GM23338 (cell line): ENCODE results near the gene GRK5.

Source experiments
- CREB1 ChIP-seq: fragments of 250-450 bp; sonication (Bioruptor Pico); IDR thresholded peaks from 2 replicates; pipeline ENCODE4 v1.5.0; 2020; ENCODE audit warnings: low read depth, mild to moderate bottlenecking, moderate library complexity
- EZH2 ChIP-seq: fragments of 200-600 bp; sonication (generic); IDR thresholded peaks from one replicate; pipeline ENCODE4 v1.8.0; 2017; ENCODE audit warnings: antibody characterized with exemption, mild to moderate bottlenecking, low read depth; ENCODE audit not compliant: unreplicated experiment
- EZH2phosphoT487 ChIP-seq: fragments of 200-600 bp; sonication (generic); IDR thresholded peaks from one replicate; pipeline ENCODE4 v1.8.1; 2018; ENCODE audit warnings: antibody characterized with exemption; ENCODE audit not compliant: unreplicated experiment
- JUNB ChIP-seq: IDR thresholded peaks from one replicate; pipeline ENCODE4 v1.6.1; 2016; ENCODE audit warnings: antibody characterized with exemption; ENCODE audit not compliant: unreplicated experiment
- NANOG ChIP-seq: IDR thresholded peaks from 2 replicates; pipeline ENCODE4 v1.6.1; 2016; ENCODE audit warnings: antibody characterized with exemption, borderline replicate concordance
- POLR2AphosphoS5 ChIP-seq: IDR thresholded peaks from 2 replicates; pipeline ENCODE4 v1.6.1; 2016; ENCODE audit warnings: antibody characterized with exemption, low read depth
- STAT1 ChIP-seq: IDR thresholded peaks from one replicate; pipeline ENCODE4 v1.6.1; 2016; ENCODE audit warnings: antibody characterized with exemption; ENCODE audit not compliant: unreplicated experiment
- ZNF114 ChIP-seq: fragments of 250-450 bp; sonication (Bioruptor Pico); IDR thresholded peaks from 2 replicates; pipeline ENCODE4 v1.5.0; 2020; ENCODE audit warnings: mild to moderate bottlenecking, moderate library complexity
- ZNF331 ChIP-seq: fragments of 250-450 bp; sonication (Bioruptor Pico); IDR thresholded peaks from 2 replicates; pipeline ENCODE4 v1.5.0; 2020; ENCODE audit warnings: low read depth, mild to moderate bottlenecking, moderate library complexity
- TF ChIP-seq, protein P1 (sequence below), 2 experiments: fragments of 200-600 bp in 1 of 2; sonication (generic) in 1 of 2; conservative IDR thresholded peaks; 2 replicates each; pipeline versions ENCODE4 v1.5.1 to v1.6.1; 2016 to 2017; ENCODE audit warnings: antibody characterized with exemption in 2 of 2, low read depth in 2 of 2, mild to moderate bottlenecking in 2 of 2, moderate library complexity in 1 of 2
- TF ChIP-seq, protein P2 (sequence below): fragments of 250-450 bp; sonication (Bioruptor Pico); IDR thresholded peaks from 2 replicates; pipeline ENCODE4 v1.5.0; 2020; ENCODE audit warnings: mild to moderate bottlenecking, moderate library complexity
- TF ChIP-seq, protein P3 (sequence below): IDR thresholded peaks from one replicate; pipeline ENCODE4 v1.6.1; 2018; ENCODE audit warnings: antibody characterized with exemption; ENCODE audit not compliant: unreplicated experiment
- TF ChIP-seq, protein P4 (sequence below): IDR thresholded peaks from 2 replicates; pipeline ENCODE4 v1.6.1; 2016; ENCODE audit warnings: antibody characterized with exemption

DNA sequence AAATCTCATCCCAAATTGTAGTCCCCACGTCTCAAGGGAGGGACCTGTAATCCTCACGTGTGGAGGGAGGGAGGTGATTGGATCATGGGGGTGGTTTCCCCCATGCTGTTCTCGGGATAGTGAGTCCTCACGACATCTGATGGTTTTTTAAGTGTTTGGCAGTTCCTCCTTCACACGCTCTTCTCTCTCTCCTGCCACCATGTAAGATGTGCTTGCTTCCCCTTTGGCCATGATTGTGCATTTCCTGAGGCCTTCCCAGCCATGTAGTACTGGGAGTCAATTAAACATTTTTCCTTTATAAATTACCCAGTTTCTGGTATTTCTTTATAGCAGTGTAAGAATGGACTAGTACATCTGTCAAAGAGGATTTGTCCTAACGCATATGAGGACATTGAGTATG, 275.6 kb downstream of the GRK5 start:
- TF ChIP-seq, protein P1, sequence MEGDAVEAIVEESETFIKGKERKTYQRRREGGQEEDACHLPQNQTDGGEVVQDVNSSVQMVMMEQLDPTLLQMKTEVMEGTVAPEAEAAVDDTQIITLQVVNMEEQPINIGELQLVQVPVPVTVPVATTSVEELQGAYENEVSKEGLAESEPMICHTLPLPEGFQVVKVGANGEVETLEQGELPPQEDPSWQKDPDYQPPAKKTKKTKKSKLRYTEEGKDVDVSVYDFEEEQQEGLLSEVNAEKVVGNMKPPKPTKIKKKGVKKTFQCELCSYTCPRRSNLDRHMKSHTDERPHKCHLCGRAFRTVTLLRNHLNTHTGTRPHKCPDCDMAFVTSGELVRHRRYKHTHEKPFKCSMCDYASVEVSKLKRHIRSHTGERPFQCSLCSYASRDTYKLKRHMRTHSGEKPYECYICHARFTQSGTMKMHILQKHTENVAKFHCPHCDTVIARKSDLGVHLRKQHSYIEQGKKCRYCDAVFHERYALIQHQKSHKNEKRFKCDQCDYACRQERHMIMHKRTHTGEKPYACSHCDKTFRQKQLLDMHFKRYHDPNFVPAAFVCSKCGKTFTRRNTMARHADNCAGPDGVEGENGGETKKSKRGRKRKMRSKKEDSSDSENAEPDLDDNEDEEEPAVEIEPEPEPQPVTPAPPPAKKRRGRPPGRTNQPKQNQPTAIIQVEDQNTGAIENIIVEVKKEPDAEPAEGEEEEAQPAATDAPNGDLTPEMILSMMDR (conservative IDR thresholded peaks at IDR 0.05; ENCODE audit: low read depth in 2 of 2): no peak
- TF ChIP-seq, protein P2, sequence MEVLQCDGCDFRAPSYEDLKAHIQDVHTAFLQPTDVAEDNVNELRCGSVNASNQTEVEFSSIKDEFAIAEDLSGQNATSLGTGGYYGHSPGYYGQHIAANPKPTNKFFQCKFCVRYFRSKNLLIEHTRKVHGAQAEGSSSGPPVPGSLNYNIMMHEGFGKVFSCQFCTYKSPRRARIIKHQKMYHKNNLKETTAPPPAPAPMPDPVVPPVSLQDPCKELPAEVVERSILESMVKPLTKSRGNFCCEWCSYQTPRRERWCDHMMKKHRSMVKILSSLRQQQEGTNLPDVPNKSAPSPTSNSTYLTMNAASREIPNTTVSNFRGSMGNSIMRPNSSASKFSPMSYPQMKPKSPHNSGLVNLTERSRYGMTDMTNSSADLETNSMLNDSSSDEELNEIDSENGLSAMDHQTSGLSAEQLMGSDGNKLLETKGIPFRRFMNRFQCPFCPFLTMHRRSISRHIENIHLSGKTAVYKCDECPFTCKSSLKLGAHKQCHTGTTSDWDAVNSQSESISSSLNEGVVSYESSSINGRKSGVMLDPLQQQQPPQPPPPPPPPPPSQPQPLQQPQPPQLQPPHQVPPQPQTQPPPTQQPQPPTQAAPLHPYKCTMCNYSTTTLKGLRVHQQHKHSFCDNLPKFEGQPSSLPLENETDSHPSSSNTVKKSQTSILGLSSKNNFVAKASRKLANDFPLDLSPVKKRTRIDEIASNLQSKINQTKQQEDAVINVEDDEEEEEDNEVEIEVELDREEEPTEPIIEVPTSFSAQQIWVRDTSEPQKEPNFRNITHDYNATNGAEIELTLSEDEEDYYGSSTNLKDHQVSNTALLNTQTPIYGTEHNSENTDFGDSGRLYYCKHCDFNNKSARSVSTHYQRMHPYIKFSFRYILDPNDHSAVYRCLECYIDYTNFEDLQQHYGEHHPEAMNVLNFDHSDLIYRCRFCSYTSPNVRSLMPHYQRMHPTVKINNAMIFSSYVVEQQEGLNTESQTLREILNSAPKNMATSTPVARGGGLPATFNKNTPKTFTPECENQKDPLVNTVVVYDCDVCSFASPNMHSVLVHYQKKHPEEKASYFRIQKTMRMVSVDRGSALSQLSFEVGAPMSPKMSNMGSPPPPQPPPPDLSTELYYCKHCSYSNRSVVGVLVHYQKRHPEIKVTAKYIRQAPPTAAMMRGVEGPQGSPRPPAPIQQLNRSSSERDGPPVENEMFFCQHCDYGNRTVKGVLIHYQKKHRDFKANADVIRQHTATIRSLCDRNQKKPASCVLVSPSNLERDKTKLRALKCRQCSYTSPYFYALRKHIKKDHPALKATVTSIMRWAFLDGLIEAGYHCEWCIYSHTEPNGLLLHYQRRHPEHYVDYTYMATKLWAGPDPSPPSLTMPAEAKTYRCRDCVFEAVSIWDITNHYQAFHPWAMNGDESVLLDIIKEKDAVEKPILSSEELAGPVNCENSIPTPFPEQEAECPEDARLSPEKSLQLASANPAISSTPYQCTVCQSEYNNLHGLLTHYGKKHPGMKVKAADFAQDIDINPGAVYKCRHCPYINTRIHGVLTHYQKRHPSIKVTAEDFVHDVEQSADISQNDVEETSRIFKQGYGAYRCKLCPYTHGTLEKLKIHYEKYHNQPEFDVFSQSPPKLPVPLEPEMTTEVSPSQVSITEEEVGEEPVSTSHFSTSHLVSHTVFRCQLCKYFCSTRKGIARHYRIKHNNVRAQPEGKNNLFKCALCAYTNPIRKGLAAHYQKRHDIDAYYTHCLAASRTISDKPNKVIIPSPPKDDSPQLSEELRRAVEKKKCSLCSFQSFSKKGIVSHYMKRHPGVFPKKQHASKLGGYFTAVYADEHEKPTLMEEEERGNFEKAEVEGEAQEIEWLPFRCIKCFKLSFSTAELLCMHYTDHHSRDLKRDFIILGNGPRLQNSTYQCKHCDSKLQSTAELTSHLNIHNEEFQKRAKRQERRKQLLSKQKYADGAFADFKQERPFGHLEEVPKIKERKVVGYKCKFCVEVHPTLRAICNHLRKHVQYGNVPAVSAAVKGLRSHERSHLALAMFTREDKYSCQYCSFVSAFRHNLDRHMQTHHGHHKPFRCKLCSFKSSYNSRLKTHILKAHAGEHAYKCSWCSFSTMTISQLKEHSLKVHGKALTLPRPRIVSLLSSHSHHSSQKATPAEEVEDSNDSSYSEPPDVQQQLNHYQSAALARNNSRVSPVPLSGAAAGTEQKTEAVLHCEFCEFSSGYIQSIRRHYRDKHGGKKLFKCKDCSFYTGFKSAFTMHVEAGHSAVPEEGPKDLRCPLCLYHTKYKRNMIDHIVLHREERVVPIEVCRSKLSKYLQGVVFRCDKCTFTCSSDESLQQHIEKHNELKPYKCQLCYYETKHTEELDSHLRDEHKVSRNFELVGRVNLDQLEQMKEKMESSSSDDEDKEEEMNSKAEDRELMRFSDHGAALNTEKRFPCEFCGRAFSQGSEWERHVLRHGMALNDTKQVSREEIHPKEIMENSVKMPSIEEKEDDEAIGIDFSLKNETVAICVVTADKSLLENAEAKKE (CRISPR knock-in tag): no peak
- TF ChIP-seq EZH2 (no peak), CREB1 (CRISPR knock-in tag) (no peak), POLR2AphosphoS5 (no peak), EZH2phosphoT487 (no peak), ZNF114 (CRISPR knock-in tag) (no peak), STAT1 (no peak), JUNB (no peak), NANOG (no peak), ZNF331 (no peak)
- TF ChIP-seq, protein P3, sequence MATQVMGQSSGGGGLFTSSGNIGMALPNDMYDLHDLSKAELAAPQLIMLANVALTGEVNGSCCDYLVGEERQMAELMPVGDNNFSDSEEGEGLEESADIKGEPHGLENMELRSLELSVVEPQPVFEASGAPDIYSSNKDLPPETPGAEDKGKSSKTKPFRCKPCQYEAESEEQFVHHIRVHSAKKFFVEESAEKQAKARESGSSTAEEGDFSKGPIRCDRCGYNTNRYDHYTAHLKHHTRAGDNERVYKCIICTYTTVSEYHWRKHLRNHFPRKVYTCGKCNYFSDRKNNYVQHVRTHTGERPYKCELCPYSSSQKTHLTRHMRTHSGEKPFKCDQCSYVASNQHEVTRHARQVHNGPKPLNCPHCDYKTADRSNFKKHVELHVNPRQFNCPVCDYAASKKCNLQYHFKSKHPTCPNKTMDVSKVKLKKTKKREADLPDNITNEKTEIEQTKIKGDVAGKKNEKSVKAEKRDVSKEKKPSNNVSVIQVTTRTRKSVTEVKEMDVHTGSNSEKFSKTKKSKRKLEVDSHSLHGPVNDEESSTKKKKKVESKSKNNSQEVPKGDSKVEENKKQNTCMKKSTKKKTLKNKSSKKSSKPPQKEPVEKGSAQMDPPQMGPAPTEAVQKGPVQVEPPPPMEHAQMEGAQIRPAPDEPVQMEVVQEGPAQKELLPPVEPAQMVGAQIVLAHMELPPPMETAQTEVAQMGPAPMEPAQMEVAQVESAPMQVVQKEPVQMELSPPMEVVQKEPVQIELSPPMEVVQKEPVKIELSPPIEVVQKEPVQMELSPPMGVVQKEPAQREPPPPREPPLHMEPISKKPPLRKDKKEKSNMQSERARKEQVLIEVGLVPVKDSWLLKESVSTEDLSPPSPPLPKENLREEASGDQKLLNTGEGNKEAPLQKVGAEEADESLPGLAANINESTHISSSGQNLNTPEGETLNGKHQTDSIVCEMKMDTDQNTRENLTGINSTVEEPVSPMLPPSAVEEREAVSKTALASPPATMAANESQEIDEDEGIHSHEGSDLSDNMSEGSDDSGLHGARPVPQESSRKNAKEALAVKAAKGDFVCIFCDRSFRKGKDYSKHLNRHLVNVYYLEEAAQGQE: no peak
- TF ChIP-seq, protein P4, sequence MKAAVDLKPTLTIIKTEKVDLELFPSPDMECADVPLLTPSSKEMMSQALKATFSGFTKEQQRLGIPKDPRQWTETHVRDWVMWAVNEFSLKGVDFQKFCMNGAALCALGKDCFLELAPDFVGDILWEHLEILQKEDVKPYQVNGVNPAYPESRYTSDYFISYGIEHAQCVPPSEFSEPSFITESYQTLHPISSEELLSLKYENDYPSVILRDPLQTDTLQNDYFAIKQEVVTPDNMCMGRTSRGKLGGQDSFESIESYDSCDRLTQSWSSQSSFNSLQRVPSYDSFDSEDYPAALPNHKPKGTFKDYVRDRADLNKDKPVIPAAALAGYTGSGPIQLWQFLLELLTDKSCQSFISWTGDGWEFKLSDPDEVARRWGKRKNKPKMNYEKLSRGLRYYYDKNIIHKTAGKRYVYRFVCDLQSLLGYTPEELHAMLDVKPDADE: no peak
